Activated CD8-positive, alpha-beta memory T cell treated with anti-CD3 and anti-CD28 coated beads for 4 hours (primary cell): Measurements from ENCODE around the gene LRRC75B.
"Not testable (repeated sequence)": the region's sequence is repeated elsewhere in the genome, so short reads cannot be mapped to it uniquely, and the experiment has no call there.

Experiments
- DNase-seq, 2 donors: peaks; one replicate each; pipeline ENCODE4 v3.0.0-alpha.2; 2020; ENCODE audit warnings: low read depth in 2 of 2

Gene LRRC75B

DNA sequence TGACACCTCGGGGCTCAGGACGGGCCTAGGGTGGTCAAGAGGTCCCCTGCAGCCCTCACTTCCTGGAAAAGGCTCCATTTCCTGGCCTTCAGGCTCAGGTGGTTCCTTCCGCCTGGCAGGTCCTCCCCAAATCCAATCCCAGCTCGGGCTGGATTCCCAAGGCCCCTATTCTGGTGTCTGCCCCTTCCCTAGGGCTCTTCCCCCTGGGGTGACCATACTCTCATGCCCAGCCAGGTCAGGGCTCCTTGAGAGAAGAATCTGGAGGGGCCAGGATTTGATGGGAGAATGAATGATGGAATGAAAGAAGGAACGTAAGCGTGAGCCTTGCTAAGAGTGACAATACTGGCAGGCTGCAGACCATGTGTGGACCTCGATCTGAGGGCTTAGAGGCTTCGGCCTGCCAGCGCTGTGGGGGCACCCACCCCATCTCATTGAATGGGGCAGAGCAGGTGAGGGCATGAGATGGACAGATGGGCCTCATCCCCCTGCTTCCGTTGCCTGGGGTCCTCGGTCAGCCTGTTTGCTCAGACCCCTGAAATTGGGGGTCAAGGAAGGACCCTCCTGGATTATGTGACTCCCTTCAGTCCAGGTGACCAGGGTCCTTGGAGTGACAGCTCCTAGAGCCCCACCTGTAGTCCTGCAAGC, 9.4 kb upstream of the LRRC75B start:
- DNase-seq = not testable (repeated sequence)

DNA sequence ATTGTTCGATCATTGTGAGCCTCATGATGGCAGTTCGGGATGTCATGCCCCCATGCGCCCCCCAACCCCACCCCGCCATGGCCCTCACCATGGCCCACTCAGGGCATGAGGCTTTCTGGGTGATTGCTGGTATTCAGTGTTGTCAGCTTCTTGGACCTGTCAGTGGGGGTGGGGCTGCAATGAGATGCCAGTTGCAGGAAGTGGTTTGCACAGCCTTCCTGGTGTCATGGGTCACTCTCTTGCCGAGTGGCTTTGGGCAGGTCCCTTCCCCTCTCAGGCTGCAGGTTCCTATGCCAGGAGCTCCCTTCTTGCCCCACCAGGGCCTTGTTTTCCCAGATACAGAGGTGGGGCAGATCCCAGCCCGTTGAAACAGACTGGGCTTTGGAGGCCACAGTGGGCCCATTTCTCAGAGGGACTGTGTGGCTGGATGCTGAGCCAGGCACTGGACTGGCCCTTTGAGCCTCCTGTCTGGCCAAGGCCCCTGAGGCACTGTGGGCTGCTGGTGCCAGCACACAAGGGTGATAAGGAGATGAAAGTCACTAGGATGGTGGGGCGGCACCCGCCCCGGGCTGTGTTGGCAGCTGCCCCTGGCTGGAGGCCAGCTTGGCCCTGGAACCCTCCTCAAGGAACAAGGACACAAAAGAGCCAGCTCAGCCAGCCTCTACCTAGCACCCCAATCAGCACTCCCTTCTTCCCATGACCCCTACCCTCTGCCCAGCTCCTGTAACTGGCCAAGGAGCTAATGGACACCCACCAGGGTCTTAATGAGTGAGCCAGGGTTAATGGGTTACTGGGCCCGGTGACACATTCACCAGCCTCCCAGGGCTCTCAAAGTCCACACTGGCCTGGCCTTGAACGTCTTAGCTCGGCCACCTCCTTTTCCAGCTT, 8.6 kb upstream of the LRRC75B start:
- no peak for DNase-seq

DNA sequence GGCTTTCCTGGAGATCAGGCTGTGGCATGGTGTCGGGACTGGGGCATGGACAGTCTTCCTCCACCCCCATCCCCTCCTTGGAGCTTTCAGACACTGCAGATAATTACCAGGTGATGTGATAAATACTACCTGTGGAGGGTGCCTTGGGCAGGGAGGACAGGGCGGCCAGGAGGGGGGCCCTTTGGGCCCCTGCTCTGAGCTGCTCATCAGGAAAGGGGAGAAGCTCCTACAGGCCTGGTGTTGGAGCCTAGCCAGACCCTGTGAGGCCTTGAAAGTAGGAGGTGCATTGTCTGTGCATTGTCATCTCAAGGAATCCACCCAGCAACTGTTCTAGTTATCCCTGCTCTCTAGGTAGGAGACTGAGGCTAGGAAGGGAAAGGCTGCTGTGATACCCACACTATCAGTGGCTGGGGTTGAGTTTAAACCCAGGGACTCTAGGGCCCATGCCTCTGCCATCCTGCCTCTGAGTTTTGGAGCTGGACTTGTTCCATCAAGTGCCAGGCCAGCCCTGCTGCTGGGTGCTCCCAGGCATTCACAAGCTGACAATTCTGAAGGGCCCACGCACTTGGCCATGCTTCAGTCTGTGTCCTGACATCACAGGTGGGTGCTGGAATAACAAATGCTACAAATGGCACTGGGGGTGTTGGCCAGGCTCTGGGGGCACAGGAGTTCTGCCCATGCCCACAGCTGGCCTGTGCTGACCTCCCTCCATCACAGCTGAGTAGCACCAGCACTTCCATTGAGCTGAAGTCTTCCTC, 7.3 kb upstream of the LRRC75B start:
- not testable (repeated sequence) for DNase-seq

DNA sequence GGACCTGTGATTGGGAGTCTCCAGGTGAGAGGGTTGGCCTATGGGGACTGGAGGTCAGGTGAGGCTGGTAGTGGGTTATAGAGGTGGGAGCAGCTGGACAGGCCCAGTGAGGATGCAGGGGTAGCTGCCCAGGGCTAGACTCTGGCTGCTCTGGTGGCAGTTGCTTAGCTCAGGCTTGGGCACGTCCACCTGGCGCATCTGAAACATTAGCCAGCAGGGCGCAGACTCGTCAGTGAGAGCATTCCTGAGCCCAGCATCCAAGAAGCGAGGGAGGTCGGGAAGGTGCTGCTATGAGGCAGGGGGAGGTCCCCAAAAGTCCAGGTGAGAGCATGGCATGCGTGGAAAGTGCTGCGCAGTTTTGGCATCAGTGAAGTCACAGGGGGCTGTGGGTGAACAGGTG, 6.6 kb upstream of the LRRC75B start:
- no peak for DNase-seq

DNA sequence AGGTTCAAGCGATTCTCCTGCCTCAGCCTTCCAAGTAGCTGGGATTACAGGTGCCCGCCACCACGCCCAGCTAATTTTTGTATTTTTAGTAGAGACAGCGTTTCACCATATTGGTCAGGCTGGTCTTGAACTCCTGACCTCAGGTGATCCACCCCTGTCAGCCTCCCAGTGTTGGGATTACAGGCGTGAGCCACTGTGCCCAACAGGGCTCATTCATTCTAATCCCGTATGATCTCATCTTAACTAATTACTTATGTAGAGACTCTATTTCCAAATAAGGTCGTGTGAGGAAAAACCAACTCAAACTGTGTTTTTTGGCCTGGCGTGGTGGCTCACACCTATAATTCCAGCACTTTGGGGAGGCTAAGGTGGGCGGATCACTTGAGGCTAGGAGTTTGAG, 4.2 kb upstream of the LRRC75B start:
- not testable (repeated sequence) for DNase-seq

DNA sequence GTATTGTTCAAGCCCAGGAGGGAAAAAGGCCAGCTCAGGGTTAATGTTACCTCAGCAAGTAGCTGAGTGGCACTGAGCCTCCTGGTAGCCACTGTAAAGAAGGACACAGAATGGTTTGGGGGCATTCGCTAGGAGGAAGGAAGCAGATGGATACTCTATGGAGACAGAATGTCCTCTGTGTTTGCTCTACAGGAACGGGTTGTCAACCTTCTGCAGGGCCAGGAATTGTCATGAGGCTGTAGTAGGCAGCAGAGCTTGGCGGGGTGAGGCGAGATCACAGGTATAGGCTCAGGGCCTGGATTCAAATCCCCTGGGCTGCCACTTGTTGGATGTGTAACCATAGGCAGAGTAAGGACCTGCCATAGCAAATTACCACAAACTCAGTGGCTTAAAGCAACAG, 3.0 kb upstream of the LRRC75B start:
- no peak for DNase-seq

DNA sequence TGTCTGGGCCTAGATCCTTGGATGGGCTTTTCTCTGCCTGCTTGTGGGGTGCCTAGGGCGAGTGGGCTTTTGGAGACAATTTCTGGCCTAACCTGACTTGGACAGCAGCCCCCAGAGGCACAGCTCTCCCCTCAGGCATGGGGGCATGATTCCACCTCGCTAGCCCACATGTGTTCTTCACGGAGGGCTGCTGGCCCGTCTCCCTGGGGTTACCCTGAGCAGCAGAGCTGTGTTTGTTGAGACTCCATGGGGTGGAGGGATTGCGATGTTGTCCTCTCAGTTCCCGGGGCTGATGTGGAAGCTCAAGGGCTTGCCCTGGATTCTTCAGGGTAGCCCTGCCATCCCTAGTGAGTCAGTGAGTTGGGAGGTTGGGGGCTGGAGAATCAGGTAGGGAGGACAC, 2.4 kb upstream of the LRRC75B start:
- no peak for DNase-seq

DNA sequence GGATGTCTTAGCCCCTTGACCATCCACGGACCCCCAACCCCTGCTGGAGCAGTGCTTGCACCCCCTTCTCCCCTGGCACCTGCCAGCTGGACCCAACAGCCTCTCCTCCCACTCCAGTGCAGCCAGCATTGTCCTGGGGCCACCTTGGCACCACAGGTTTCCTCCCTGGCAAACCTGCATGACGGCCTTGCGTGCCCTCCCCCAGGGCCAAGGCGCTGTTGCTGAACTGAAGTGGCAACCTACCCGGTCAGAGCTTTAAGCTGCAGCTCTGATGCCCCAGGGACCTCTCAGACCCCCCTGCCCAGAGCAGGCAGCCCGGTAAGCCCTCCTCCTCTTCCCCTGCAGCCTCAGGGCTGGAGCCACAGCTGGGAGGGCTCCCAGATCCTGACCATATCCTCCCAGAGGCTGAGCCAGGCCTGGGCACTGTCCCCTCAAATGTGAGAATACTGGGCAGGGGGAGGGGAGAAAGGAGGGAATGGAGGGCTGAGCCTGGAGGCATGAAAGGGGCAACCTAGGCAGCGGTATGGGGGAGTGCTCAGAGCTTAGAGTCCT, 1.8 kb upstream of the LRRC75B start:
- DNase-seq = no peak

DNA sequence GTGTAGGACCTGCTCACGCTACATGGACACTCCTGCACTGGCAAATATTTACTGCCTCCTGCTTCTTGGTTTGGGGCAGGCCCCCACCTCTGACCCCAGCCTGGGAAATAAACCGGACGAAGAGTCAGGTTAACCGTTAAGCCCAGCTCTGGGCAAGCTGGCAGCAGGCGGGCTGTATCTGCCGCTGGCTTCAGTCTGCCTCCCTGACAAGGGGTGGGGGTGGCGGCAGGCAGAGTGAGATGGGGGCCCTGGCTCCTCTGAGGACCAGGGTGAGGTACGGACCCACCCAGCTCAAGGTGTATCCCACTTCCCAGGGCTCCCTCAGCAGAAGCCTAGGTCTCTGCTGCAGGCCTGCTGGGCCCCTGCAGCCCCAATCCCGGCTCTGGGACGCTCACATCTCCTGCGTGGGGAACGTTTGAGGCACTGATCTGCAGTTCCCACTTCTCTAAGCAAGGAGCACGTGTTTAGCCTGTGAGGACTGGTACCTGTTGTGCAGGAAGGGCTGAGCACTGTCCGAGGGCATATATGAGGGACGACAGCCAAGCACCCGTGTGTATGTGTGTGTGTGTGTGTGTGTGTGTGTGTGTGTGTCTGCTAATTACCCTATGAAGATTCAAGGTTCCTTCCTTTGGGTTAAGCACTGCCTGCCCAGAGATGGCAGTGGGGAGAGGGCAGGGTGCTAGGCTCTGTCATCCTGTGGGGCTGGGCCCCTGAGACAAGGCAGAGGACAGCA, 1.1 kb upstream of the LRRC75B start:
- DNase-seq = no peak

DNA sequence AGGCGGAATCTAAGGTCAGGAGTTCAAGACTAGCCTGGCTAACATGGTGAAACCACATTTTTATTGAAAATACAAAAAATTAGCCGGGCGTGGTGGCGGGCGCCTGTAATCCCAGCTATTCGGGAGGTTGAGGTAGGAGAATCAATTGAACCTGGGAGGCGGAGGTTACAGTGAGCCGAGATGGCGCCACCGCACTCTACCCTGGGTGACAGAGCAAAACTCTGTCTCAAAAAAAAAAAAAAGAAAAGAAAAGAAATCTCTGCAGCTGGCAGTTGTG, 624 bp upstream of the LRRC75B start:
- not testable (repeated sequence) for DNase-seq

DNA sequence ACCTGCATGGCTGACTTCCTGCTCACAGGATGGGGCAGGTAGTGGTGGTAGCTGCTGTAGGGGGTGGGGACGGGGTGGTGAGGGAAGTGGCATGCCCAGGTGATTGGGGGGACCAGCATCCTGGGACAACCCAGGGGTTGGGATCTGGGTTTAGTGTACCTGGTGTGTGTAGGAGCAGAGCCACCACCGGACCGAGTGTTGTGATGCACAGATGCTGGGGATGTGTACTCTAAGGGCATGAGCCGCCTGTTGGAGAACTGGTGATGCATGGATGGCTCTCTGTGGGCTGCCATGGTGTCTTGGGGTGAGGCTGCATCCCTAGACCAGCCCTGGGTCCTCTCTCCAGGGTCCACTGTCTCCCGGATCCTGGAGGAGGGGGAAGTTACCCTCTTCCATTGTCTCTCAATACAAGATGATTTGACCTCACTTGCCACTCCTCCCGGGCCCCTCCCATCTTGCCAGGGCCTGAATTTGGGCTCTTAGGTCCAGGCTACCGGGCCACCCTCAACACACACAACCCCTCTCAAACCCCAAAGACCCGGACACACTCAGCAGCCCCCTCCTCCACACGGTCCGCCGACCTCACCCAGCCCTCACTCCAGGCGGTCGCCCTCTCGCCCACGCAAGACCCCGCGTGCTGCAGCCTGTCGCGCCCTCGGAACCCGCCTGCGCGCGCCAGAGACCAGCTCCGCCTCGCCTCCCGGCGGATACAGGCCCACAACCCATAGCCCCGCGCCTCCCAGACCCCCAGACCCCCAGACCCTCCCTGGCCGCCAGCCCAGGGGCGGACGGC, 619 bp downstream of the LRRC75B start:
- DNase-seq = no peak

DNA sequence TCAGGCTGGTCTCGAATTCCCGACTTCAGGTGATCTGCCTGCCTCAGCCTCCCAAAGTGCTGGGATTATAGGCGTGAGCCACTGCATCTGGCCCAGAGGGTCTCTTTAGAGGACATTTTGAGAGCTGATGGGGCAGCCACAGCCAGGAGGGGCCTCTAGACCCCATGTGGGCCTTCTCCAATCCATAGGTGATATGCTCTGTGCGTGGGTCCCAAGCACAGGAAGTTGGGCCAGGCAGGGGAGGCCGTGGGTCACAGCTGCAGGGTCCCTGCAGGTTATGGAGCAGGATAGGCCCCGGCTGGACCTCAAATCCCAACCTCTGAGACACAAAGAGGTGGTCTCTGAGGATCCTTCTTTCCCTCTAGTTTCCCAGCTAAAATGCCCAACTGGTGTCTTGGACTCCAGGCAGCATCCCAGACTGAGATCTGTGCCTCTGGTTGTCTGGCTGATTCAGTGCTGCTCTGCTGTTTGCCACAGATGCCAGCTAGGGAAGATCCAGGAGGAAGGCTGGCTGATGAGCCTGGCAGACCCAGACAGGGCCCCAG, 1.5 kb downstream of the LRRC75B start:
- no peak for DNase-seq

DNA sequence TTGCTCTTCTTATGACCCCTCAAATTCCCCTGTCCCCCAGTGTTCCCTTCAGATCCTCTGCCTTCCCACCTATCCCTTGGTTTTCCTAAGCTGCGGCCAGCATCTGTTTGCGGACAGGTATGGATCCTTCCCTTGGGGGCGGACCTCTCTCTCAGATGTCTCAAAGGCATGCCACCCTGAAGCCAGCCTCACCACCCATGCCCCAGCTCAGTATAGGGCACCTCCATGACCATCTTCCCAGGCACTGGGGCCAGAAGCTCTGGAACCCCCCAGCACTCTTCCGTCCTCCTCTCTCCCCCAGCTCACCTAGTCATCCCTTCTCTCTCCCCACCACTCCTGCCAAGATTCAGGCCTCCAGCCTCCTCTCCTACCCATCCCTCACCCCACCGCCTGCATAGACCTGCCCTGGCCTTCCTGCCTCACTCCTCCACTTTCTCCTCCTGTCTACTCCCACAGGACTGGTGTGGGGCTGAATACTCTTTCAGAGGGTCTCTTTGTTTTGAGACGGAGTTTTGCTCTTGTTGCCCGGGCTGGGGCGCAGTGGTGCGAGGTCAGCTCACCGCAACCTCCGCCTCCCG, 2.2 kb downstream of the LRRC75B start:
- DNase-seq = no peak

DNA sequence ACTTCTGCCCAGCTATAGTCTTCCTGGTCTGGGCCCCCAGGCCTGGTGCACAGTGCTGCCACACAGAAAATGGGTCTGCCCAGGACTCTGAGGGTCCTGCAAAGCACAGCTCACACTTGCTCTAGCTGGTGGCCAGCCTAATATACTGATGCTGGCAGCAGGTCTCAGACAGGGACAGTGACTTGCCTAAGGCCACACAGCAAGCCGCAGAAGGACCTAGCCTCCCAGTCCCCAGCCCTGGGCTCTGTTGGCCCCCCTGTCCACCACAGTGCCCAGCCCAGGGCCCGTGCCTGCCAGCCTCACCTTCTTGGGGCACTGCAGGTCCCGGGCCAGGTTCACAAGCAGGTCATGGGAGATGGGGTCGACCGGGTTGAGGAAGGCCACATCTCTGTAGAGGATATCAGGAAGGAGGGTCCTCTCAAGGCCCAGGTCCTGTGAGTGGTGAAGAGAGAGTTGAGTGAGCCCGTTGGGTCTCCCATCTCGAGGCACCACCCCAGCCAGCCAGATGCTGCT, 3.3 kb downstream of the LRRC75B start:
- no peak for DNase-seq

DNA sequence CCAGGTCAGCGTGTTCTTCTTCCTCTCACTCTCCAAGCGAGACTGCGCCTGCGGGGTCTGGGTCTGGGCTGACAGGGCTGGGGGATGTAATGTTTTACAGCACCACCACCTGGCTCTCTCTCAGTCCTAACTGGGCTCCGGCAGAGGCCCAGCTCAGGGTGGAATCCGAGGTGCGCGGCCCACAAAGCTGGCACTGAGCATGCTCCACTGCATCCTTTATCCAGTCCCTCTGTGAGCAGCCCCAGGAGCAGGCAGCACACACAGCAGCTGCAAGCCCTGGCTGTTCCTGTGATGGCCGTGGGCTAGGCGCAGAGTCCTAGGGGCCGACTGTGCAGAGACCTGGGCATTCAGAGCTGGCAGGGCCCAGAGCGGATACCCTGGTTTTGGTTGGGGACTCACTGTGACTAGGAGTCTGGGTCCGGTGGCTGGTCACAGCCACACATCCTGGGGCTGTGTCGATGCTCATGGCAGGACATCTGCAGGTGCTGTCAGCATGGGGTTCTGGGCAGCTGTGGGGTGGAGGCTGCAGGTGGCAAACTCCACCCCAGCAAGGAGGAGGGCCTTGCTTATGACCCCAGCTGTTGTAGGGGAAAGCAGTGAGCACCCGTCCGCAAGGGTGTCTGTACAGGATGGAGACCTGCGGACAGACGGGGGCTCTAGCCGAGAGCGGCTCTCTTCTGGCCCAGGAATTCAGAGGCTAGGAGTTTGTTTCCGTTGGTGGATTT, 4.0 kb downstream of the LRRC75B start:
- no peak for DNase-seq

DNA sequence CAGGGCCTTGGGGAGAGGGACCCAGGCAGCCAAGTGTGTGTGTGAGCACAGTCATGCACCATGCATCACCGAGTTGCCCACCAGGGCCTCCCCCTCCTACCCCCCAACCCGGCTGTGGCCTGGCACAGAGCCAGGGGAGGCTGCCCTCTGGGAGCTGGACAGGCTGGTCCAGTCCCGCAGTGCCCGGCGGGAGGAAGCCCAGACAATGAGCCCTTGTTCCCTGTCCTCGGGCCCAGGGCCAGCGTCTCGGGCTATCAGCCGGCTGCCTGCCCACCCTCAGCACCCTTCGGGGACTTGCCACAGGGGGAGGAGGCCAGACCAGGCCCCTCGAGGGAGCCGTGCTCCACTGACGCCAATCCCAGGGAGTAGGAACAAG, 4.5 kb downstream of the LRRC75B start:
- no peak for DNase-seq

DNA sequence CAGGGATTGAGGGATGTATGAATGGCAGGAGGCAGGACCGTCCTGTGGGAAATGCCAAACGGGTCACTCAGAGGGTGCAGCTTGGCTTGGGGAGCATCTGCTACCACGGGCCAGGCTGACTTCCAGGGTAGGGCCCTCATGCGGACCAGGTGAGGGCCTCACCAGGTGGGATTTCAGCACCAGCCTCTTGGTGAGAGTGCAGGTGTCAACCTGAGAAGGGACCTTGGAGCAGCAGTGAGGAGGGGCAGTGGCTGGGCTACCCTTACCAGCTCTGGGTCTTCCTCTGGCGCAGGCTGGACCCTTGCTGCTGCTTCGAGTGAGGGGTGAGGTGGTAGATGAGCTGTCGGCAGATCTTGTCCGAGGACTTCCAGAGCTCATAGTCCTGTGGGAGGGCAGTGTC, 4.9 kb downstream of the LRRC75B start:
- no peak for DNase-seq

DNA sequence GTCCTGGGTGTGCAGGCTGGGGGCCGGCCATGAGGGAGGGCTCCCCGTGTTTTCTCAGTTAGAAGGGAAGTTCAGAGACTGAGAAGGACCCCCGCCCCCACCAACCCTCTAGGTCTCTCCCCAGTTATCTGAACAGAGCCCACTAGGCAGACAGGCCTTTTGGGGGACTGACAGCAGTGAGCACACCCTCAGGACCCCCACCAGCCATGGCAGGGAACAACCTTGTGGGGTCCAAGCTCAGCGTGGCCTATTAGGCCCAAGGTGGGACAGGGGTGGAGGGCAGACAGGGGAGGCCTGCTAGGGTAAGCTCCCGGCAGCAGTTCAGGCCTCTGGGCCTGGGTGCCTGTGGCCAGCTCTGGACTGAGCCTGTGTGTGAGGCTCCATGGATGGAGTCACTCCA, 5.6 kb downstream of the LRRC75B start:
- no peak for DNase-seq

DNA sequence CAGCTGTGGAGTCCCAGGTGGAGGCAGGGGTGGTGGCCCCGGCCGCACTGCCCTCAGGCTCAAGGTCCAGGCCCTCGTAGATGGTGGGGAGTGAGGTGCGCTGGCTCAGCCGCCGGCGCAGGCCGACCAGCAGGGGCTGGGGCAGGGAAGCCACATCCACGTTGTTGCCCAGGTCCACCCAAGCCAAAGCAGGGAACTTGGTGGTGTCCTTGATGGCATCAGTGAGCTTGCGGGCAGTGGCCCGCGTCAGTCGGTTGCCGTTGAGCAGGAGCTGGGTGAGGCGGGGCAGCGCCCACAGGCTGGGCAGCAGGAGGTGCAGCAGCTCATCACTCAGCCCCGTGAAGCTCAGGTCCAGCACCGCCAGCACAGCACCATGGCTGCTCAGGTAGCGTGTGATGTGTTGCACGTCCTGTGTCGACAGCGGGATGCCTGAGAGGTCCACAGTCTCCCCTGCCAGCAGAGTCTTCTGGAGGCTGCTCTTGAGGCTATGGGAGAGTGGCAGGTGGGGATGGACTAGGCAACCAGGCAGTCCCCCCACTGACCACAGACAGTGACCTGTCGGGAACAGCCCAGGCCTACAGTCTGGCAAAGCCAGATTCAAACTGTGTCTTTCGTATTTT, 6.8 kb downstream of the LRRC75B start:
- no peak for DNase-seq
